GM19043 (cell line): ENCODE measurements around the gene NPEPL1.

Source experiments
- ATAC-seq: cut with Tn5 transposase; IDR thresholded peaks from one replicate; pipeline ENCODE4 v1.9.1; 2021; ENCODE audit warnings: low read depth; ENCODE audit not compliant: unreplicated experiment

Gene NPEPL1

DNA sequence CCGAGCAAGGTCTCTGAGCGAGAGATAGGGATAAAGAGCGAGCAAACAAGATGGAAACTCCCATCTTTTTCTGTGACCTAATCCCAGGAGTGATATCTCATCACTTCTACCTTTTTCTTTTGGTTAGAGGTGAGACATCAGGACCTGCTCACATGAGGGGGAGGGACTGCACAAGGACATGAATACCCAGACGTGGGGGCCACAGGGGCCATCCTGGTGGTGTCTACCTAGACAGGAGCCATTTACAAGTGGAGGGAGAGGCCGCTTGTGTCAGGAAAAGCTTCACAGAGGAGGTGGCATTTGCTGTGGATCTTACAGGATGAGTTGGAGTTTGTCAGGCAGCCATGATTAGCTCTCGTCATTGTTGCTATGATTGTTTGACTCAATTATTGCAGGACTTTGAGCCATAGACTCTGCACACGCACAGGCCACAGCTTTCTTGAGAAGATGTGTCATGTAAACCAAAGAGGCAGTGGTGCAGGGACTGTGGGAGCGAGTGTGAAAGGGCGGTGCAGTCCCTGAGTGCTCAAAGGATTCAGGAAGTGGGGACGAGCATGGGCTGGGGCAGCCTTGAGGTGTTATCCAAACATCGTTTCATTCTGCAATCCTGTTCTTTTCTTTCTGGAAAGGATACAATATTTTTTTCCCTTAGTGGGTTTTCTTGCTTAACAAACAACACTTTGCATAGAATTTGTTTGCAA is 7.7 kb downstream of the NPEPL1 start:
- no peak for ATAC-seq

DNA sequence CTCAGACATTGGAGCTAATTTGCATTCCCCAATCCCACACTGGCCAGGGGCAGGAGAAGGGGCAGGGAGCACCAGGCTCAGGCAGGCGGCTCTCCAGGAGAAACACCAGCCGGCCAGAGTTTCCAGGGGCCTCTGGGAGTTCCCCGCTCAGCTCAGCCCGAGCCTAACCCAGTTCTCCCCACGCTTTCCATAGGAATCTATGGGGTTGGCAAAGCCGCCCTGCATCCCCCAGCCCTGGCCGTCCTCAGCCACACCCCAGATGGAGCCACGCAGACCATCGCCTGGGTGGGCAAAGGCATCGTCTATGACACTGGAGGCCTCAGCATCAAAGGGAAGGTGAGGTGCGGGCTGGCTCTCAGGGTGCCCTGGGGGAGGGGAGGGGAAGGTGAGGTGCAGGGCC is 8.2 kb downstream of the NPEPL1 start:
- no peak for ATAC-seq

DNA sequence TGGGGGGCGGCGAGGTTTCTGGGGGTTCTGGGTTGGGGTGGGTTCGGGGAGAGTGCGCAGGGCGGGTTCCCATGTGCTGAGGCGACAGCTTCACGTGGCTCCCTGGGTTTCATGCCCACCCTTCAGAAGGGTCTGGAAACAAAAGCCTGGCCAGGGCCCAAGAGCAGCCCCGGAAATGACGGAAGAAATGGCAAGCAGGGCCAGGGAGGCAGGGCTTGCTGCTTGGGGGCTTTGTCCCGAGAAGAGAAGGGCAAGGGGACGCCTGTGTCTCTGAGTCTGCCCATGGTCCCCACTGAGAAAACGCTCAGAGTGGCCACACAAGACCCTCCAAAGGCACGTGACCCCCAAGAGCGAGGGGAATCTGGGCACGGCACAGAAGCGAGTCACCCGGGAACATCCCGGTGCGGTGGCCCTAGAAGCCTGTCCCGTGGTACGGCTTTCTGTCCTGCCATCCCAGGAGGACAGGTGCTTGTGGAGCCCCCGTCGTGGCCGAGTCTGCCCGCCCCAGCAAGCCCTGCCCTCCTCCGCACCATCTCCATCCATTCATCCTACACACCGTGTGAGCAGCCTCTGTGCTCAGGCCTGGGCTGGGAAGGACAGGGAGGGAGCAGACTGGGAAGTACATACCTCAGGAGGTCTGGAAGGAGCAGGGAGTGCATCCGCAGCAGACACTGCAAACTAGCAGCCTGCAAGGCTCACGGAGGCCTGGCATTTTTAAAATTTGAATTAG is 9.0 kb downstream of the NPEPL1 start:
- no peak for ATAC-seq

DNA sequence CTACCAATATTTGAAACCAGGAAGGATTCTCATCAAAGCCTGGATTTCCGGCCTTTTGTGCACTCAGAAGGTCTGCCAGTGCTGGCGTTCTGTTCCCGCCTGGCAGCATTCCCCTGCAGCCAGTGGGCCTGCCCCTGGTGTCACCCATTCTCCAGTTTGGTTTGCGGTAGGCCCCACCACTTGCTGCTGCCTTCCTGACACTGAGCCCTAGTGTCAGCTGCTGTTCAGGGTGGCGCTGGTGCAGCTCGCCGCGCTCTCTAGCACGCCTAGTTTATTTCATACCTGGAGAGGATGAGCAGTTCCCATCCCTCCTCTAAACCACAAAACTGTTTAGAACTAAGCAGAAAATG is 9.5 kb downstream of the NPEPL1 start:
- no peak for ATAC-seq

DNA sequence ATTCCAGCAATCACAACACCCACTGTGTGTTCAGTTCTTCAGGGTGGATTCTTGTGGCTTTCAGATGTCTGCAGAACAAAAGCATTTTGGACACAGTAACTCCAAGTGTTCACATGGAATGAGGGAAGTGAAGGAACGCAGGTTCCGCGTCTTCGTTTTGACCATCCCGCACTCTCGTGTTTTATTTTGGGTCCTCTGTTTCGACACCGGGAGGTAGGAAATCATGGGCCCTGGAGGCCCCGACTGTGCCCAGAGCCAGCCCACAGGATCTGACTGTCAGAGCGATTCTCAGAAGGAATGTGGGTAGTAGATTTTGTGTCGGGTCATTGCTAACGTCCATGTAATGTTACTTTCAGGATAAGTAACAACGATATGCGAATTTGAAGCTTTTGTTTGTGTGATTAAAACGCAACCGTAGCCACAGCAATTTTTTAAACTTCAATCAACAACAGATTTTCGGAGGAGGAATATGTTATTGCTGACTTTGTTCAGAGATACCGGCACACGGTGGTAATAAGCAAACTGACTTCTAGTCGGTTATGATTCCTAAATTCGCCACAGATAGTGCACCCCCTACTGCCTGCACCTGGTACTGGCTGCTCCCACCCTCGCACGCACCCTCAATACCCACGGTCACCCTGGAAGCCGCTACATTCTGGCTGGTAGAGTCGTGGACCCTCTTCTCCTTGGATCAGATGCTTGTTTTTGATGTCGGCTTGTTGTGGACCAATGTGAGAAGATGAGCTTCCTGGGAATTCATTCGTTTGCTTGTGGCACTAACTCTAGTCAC is 10.5 kb downstream of the NPEPL1 start:
- no peak for ATAC-seq

DNA sequence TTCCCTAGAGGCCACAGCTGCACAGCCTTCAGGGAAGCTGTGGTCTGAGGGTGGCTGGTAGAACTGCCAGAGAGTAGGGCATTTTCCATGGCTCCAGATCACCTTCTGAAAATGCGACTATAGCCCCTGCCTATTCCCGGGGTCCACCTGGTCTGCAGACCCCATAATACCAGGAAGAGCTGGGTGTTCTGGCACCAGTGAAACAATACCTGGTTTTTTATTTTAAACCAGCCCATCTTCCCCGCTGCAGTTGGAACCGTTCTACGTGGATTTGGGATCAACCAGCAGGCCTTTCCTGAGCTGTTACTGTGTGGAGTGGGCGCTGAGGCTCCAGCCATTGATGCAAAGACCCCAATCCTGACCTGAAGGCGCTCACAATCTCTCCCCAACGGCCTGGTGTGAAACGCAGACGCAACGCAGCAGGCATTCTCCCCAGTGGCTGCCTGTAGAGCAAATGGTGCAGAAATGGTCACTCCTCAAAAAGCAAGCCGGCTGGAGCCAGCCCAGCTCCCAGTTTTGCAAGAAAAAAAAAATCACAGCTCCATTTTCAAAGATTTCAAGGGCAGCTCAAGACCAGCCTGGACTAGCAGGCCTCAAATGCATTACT is 11.3 kb downstream of the NPEPL1 start:
- ATAC-seq, result no peak

DNA sequence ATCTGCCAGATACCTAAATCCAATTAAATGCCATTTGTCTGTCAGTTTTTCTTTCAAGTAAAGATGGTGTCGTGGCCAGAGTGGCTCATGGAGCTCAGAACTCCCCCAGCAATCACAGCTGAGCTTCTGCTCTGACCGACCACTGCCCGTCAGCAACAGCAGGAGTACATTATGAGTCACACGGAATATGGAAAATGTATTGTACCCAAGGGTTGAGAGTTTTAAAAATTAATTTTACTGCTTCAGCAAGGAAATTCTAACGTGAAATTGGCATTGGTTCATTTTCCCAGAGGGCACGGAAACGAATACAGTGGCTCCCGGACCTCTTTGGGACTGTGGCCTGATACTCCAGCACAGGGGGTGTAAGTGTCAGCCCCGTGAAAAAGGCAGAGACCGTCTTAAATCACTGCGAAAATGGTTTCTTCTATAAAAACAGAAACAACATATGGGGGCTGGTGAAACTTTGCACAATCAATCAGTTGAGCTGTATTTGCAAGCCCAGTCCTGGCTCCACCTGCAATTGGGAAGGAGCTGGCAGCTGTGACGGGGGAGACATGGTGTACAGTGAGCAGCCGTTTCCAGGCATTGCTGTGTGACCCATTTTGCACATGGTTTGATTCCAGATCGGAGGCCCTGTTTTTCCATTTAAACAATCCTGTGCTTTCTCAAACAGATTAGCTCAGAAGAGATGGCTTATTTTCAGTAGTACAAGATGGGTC is 12.8 kb downstream of the NPEPL1 start:
- ATAC-seq, result no peak

DNA sequence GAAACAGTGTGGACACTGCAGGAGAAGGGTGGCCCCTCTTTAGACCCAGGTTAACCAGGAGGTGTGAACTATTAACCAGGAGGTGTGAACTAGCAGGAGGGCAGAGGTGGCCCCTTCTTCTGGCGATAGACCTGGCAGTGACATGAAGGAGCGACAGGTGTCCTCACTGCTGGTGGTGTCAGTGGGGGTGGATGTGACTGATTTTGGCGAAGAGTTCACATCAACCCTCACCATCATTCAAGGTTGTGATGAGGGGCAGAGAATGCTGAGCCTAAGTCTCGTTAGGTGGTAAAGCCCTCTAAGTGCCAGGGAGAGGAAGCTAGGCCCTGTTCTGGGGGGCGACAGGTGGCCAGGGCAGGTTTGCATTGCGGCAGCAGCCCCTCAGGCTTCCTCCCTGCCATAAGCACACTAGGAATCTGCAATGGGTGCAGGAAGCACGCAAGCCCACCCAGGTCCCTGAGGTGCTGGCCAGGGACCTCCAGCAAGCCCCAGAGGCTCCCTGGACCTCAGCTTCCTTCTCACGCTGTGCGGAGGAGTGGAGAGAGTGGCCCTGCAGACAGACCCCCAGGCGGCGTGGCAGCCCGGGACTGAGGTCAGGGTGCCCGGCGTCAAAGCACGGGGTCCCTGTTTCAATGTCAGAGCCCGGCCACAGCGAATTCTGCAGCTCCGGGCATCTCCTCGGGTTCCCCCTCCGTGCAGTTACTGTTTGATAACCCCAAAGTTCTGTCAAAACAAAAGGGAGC is 13.7 kb downstream of the NPEPL1 start:
- ATAC-seq, result no peak

DNA sequence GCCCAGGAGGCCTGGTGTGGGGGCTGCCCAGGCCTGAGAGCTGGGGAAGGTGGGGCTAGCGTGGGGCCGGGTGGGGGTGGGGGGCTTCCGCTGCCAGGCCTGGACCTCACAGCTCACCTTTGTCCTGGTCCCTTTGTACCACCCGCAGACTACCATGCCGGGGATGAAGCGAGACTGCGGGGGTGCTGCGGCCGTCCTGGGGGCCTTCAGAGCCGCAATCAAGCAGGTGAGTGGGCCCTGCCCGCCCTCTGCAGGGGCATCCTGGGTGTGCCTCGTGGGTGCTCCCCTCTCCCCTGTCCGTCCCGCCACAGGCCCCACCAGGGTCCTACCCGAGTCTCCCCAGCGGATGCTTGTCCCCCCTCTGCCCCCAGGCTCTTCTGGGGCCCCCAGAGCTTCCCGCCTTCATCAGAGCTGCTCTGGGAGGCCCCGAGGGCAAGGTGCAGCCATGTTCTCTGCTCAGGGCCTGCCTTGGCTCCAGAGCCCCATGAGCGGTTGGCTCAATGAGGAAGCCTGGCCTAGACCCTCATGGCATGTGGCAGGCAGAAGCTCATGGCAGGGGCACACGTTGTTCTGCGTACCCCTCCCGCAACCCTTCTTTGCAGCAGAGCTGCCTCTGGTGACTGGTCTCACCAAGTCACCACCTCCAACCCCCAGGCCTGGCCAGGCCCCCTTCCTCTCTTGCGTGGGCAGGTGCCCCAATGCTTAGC is 14.5 kb downstream of the NPEPL1 start:
- ATAC-seq, result no peak

DNA sequence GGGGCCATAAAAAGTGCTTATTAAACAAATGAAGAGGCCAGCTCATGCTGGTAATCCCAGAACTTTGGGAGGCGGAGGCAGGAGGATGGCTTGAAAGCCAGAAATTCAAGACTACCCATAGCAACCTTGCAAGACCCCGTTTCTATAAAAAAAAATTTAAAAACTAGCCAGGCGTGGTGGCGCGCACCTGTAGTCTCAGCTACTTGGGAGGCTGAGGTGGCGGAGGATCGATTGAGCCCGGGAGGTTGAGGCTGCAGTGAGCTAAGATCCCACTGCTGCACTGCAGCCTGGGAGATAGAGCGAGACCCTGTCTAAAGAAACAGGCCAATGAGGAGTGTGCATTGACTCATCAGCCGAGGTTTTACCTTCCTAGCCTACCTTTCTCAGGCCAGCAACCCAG is 15.2 kb downstream of the NPEPL1 start:
- ATAC-seq, result no peak

DNA sequence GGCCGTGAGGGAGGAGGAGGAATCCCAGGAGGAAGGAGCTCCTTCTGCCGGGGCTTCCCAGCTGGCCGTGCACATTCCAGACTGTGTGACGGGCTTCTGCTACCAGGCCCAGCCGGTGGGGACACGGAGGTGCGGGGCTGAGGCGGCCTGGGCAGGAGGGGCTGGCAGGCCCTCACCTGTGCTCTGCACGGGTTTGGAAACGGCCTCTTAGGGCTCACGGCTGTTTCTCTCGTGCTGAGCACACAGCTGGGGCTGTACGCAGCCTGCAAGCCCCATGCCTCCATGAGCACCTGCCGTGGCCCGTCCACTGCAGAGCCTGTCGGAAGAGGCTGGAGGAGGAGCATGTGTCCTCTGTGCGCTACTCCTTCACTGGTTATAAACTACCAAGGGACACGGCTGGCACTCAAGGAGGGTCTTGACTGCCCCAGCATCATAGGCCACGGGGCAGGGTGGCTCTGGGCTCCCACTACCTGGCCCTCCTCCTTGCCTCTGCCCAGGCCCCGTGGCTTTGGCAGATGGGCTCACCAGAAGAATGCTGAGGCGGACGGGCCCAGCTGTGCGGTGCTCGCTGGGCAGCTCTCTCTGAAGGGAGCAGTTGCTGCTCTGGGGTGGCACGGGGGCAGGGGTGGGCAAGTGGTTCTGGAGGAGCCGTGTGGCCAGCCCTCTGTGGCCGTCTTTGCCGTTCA is 15.8 kb downstream of the NPEPL1 start:
- no peak for ATAC-seq

DNA sequence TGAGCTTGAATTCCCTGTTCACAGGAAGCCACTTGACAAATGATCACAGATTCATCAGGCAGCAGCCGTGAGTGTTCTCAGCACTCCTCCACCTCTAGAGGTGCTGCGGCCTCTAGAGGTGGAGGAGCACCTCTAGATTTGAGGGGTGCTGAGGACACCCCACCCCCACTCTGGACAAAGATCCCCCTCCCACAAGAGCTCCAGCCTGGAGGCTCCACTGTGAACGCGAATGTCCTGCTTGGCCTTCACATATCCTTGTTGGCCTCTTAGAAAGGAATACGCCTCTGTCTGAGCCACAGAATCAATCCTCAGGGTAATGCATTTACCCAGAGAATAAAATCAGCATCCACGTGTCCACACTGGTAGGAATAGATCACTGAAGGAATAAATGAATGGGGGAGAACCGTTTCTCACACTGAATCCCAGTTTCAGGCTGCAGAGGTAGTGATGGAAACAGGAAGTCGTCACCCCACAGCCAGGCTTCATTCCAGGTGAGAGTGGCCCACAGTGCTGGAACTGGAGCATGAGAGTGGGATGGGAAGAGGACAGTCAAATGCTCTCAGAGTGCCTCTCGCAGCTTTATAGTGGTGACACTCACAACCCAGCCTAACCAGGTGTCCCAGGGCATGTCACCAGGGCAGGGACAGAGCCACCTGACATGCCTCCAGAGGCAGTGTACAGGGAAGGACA is 16.6 kb downstream of the NPEPL1 start:
- no peak for ATAC-seq

DNA sequence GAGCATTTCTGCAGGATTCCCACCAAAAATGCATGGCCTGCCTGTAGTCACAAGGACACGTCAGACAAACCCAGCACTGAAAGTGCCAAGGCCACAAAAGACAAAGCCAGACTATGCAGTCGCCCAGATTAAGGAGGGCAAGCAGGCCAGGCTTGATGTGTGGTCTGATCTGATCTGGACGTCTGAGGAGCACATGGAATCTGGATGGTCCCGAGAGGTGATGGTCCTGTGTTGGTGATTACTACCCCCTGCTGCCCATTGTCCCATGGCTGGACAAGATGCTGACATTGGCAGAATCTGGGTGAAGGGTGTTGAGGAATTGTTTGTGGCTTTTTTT is 17.1 kb downstream of the NPEPL1 start:
- ATAC-seq, result no peak

DNA sequence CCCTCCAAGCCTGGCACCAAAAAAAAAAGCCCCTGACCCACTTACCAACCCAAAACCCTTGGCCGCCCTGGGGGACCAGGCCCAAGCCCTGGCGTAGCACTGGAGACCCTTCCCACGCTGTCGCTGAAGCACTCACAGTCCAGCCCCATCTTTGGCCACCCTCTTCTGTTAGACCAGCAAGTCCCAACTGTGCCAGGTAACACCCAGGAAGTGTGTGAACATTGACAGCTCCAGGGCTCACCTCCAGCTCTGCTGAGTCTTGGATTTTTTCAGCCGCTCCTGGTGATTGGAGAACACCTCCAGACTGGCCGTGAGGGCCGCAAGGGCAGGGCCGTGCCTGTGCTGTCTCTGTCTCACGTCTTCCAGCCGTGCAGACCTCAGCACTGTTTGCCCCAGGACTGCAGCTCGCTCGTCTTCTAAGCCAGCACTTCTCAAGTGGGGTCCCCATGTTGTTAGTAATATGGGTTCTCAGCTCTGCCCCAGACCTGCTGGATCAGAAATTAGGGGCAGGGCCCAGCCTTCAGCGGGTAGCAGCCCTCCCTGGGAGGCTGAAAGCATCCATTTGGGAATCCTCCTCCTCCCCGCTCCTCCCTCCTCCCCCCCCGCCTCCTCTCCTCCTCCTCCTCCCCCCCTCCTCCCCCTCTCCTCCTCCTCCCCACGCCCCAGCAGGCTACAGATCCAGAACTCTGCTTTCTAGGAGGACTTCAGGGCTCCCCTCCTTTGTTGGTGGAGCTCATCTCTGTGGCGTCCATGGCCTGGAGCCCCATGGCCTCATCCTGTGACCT is 18.1 kb downstream of the NPEPL1 start:
- no peak for ATAC-seq

DNA sequence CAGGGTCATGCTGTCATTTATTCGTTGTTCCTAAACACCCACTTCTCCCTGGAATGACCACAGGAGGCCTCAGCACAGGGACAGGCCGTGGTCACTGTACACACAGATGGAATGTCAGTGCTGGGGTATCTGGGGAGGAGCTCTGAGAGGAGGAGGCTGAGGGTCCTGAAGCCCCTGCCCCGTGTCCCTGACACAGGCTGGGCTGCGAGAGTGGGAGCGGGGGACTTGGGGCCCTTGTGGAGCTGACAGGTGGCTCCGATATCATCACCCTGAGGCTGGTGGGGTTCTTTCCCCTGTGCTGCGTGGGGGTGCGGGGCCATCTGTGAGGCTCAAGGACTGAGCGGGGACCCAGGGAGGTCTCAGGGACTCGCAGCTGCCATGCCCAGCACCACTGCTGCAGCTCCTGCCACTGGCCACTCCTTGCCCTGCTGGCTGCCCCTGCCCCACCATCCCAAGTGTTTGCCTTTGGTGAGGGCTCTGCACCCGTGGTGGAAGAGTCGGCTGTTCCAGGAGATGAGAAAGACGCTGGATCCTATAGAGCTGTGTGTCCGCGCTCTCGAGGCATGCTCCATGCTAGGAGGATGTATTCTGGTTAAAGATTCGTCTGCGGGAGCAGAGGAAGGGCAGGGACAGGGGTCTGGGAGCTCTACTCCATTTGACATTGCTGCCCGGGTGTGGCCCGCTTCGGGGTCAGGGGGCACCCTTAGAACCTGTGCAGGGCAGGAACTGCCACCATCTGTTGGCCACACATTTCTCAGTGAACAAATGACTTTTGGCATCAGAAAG is 18.9 kb downstream of the NPEPL1 start:
- no peak for ATAC-seq

DNA sequence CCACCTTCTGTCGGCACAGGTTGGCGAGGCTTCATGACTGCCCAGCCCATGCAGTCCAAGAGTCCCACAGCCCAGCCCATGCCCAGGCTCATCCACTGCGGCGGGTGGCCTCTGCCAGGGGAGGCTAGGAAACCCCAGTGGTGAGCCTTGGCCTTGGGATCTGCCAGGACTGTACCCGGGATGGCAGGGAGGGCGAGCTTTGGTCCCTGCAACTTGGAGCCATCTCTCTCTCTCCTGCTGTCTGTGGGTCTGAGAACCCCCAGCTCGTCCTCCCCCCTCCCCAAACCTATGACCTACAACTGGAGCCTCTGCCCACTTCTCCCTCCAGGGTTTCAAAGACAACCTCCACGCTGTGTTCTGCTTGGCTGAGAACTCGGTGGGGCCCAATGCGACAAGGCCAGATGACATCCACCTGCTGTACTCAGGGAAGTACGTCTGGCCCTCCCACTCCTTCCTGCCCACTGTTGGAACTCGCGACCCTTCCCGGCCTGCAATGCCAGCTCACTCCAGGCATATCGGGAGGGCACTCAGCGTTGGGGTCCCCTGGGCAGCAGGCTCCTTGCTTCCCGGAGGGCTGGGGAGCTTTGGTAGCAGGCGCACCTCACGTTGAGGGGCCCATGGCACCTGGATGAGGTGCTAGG is 19.7 kb downstream of the NPEPL1 start:
- ATAC-seq, result no peak
